NCI-H2029 treated with DMSO at 0.1 percent for 48 hours (cell line): Measurements from ENCODE around the gene MIEF2.
"Not testable (repeated sequence)": the region's sequence is repeated elsewhere in the genome, so short reads cannot be mapped to it uniquely, and the experiment has no call there.

Experiments used
- DNase-seq: peaks from one replicate; lab custom pipeline; 2025; lab: John Stamatoyannopoulos, UW

Gene MIEF2

GRCh38 chr17:18260332-18261145 lies at the start of gene MIEF2:
Gene MIEF2 (plus strand): TSS chr17:18260662. CDS start chr17:18262721, 2,059 bp downstream.
- peak; percentile 64 for DNase-seq

- no peak for DNase-seq
Measured at GRCh38 chr17:18213666-18214270, 46.7 kb upstream of the MIEF2 start.

DNA sequence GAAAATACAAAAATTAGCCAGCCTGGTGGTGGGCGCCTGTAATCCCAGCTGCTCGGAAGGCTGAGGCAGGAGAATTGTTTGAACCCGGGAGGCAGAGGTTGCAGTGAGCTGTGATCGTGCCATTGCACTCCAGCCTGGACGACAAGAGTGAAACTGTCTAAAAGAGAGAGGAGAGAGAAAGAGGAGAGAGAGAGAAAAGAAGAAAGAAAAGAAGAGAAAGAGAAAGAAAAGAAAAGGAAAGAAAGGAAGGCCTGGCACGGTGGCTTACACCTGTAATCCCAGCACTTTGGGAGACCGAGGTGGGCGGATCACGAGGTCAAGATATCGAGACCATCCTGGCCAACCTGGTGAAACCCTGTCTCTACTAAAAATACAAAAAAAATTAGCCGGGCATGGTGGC lies 43.6 kb upstream of the MIEF2 start:
- DNase-seq = not testable (repeated sequence)

GRCh38 chr17:18217412-18218015 lies 42.9 kb upstream of the MIEF2 start:
- DNase-seq = peak; percentile 22

- DNase-seq = no peak
Measured at GRCh38 chr17:18218756-18219415, 41.6 kb upstream of the MIEF2 start.

GRCh38 chr17:18224053-18224386 lies 36.4 kb upstream of the MIEF2 start:
- no peak for DNase-seq

DNA sequence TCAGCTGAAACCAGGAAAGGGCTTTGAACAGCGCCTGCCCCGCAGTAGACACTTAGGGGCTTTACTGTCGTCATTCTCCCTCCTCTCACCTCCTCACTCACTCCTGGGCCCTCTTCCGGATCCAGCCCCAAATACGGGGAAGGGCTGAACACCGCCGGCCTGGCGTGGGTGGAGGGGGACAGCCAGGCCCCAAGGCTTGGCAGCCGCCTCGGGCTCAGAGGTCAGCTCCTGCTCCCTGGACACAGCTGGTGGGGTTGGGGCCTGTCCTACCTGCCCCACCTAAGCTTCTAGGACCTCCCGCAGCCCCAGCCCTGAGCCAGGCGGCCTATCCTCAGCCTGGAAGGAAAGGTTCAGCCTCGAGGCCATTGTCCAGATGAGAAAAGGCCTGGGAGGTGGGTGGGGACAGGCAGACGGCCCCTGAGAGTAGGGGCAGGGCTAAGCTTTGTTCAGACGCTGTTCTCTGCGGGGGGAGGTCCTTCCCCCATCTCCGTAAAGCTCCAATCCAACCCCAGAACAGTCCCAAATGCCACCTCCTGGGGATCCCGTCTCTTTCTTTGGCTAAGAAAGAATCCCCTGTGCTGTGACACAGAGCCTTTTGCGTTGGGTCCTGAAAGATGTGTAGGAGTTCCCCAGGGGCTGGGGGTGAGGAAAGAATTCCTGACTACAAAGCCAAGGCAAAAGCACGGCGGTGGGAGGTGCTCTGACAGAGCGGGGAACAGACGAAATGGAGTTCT lies 35.9 kb upstream of the MIEF2 start:
- no peak for DNase-seq

DNA sequence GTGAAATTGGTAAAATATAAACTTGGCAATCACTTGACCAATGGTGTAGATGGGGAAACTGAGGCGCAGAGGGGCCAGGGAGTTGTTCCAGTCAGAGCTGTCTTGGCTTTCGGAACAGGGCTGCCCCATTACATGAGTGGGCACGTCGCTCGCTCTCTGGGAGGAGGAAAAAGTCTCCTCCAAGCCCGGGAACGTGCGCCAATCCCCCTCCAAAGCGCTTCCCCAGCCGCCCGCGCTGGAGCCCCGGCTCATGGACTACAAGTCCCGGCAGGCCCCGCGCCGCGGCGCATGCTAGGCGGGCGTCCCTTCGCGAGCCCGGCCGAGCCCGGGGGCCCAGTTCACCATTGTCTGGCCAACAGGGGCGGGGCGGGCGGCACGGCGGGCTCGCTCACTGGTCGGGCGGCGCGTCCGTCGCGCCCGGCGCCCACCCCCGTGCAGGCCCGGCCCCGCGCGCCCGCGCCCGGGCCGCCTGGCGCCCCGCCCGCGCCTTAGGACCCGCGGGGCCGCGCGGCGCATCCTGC lies 35.3 kb upstream of the MIEF2 start, which contains the start of gene LLGL1:
LLGL1 (plus strand) TSS at position 515 of the 521 bp plus-strand sequence. CDS start 48 bp downstream, outside the sequence.
- DNase-seq = peak; percentile 16

GRCh38 chr17:18225642-18226283 lies 34.7 kb upstream of the MIEF2 start:
- DNase-seq = no peak

- DNase-seq = no peak
Measured at GRCh38 chr17:18226284-18226945, 34.0 kb upstream of the MIEF2 start.

DNA sequence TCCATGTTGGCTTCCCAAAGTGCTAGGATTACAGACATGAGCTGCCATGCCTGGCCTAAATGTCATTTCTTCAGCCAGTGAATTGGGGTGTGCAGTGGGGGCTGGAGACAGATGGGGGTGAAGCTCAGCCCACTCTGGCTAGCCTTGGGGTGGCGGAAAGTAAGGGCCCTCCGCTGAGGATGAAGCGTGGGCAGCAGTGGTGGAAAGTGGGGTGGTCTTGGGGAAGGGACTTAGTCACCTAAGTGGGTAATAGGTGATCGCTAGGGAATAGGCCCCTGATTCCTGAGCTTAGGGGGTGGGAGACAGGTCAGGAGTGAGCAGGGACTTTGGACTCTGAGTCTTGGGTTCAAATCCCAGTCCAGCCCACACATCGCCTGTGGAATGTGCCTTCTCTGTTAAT lies 32.8 kb upstream of the MIEF2 start:
- DNase-seq = no peak

DNA sequence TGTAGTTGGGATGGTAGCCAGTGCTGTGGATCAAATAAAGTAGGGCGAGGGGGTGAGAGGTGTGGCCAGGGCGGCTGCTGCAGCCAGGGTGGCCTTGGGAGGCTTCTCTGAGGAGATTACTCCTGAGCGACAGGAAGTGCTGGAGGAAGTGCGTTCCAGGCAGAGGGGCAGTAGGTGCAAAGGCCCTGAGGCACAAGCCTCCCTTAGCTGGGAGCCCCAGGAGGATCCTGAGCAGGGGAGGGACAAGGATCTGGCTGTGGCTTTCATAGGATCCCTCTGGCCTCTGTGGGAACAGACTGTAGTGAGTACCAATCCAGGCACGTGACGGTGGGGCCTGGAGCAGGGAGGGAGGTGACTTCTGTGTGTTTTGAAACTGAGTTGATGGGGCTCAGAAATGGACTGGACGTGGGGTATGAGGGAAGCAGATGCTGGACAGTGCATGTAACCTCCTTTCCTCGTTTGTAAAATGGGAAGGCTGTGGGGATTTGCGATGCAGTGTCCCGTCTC lies 32.2 kb upstream of the MIEF2 start:
- no peak for DNase-seq

GRCh38 chr17:18229254-18229653 lies 31.2 kb upstream of the MIEF2 start:
- no peak for DNase-seq

DNA sequence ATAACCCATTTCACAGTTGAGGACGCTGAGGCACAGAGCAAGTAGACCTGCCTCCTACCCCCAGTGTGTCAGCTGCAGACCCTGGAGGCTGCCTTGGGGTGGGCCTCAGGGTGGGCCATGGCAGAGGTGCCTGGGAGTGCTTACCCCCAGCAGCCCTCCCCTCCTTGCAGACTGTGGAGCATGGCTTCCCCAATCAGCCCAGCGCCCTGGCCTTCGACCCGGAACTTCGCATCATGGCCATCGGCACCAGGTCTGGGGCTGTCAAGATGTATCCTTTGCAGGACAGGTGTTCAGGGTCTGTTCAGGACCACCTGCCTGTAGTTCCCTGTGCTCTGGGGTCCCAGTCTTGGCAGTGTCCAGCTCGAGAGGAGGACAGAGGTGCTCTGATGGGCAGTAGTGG lies 30.7 kb upstream of the MIEF2 start:
- no peak for DNase-seq

GRCh38 chr17:18230288-18231141 lies 29.9 kb upstream of the MIEF2 start:
- DNase-seq = no peak

- no peak for DNase-seq
Measured at GRCh38 chr17:18231164-18231563, 29.3 kb upstream of the MIEF2 start.

DNA sequence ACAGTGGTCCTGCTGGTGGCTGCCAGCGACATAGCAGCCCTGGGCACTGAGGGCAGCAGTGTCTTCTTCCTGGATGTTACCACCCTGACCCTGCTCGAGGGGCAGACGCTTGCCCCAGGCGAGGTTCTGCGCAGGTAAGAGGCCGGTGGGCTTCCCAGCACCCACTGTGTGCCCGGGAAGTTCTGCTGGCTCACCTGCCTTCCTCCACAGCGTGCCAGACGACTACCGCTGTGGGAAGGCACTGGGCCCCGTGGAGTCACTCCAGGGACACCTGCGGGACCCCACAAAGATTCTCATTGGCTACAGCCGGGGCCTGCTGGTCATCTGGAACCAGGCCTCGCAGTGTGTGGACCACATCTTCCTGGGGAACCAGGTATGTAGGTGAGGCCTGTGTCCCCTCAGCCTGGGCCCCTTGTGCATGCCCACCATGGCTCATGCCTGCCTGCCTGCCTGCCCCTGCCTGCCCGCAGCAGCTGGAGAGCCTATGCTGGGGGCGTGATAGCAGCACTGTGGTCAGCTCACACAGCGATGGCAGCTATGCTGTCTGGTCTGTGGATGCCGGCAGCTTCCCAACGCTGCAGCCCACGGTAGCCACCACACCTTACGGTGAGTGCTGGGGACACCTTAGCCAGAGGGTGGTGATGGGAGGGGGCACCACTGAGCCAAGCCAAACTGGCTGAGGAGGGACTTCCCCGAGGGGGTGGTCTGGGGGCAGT lies 26.5 kb upstream of the MIEF2 start:
- no peak for DNase-seq

GRCh38 chr17:18234853-18235380 lies 25.5 kb upstream of the MIEF2 start:
- DNase-seq = no peak
